ENCODE measurements around the gene DRP2.

GRCh38 chrX:101229170-101229569 is 9.6 kb downstream of the DRP2 start:
- TF ChIP-seq, protein P1, sequence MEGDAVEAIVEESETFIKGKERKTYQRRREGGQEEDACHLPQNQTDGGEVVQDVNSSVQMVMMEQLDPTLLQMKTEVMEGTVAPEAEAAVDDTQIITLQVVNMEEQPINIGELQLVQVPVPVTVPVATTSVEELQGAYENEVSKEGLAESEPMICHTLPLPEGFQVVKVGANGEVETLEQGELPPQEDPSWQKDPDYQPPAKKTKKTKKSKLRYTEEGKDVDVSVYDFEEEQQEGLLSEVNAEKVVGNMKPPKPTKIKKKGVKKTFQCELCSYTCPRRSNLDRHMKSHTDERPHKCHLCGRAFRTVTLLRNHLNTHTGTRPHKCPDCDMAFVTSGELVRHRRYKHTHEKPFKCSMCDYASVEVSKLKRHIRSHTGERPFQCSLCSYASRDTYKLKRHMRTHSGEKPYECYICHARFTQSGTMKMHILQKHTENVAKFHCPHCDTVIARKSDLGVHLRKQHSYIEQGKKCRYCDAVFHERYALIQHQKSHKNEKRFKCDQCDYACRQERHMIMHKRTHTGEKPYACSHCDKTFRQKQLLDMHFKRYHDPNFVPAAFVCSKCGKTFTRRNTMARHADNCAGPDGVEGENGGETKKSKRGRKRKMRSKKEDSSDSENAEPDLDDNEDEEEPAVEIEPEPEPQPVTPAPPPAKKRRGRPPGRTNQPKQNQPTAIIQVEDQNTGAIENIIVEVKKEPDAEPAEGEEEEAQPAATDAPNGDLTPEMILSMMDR (conservative IDR thresholded peaks at IDR 0.05 in 1 of 2, IDR thresholded peaks at IDR 0.05 in 1 of 2; ENCODE audit: low read depth in 1 of 2, low read length in 2 of 2) = no peak
- TF ChIP-seq EZH2 (IDR thresholded peaks at IDR 0.05; ENCODE audit: low read length, missing control alignments) = no peak
